Activated CD8-positive, alpha-beta T cell treated with anti-CD3 and anti-CD28 coated beads, Interleukin-2, amount 10 ng/mL, durations not matched to agents 7 days and 5 days (primary cell): ENCODE data around the gene CFAP92. TPM values are rescaled to one million over a fixed set of nuclear protein-coding genes. Genes with fewer than 3 reads are reported as not detected.

Experiments used
- ATAC-seq: fragments of 150-1000 bp; cut with Tn5 transposase; one replicate; pipeline ENCODE4 v1.10.0; 2021; ENCODE audit warnings: moderate library complexity
- CTCF ChIA-PET: fragments of 350-600 bp; sonication (Branson Sonifier 250); formaldehyde crosslinking; loops from one replicate; lab custom pipeline; 2021; ENCODE audit warnings: antibody characterized with exemption; lab: Charles Lee
- POLR2A ChIA-PET: fragments of 350-600 bp; sonication (Branson Sonifier 250); formaldehyde crosslinking; loops from one replicate; lab custom pipeline; 2021; ENCODE audit warnings: antibody characterized with exemption; lab: Charles Lee
- DNase-seq: peaks from one replicate; pipeline ENCODE4 v3.0.0-alpha.2; 2020
- H3K27ac Mint-ChIP-seq: one replicate; pipeline ENCODE4 v1.8.0; 2021; ENCODE audit warnings: mild to moderate bottlenecking, mixed read lengths
- H3K27me3 Mint-ChIP-seq: one replicate; pipeline ENCODE4 v1.8.0; 2021; ENCODE audit warnings: low read depth, mixed read lengths
- H3K36me3 Mint-ChIP-seq: one replicate; pipeline ENCODE4 v1.8.0; 2021; ENCODE audit warnings: low read depth, mixed read lengths
- H3K4me1 Mint-ChIP-seq: one replicate; pipeline ENCODE4 v1.8.0; 2021; ENCODE audit warnings: low read depth, mixed read lengths
- H3K4me3 Mint-ChIP-seq: one replicate; pipeline ENCODE4 v1.8.0; 2021; ENCODE audit warnings: mild to moderate bottlenecking, mixed read lengths
- H3K9me3 Mint-ChIP-seq: one replicate; pipeline ENCODE4 v1.8.0; 2022; ENCODE audit warnings: mixed read lengths; ENCODE audit not compliant: insufficient read depth
- total RNA-seq, 2 experiments: library from RNA; stranded (reverse); gene quantifications; one replicate each; pipeline ENCODE4 v1.2.3, GENCODE V29; 2021

Gene CFAP92
- total RNA-seq, 2 experiments from 2014 or later, result 0.18 to 0.26 TPM

- H3K27me3 Mint-ChIP-seq, result peaks cover 11% of the 10 kb centered on the region
- ChIA-PET CTCF (no interaction called here), POLR2A (no interaction called here)
- DNase-seq (no peak), ATAC-seq (no peak)
- H3K4me3 Mint-ChIP-seq, result no peak overlapping the region
- no peaks in the 10 kb centered on the region for H3K9me3 Mint-ChIP-seq
- no peaks in the 10 kb centered on the region for H3K36me3 Mint-ChIP-seq
- H3K27ac Mint-ChIP-seq, result no peak overlapping the region
- H3K4me1 Mint-ChIP-seq, result peaks cover 10% of the 10 kb centered on the region
These were observed 18.6 kb downstream of the CFAP92 start for GRCh38 chr3:128975276-128975675.

GRCh38 chr3:128973988-128974564 lies 19.8 kb downstream of the CFAP92 start:
- CTCF ChIA-PET, result interaction anchor here (1.1 to 5.7 kb wide), 2 partner anchors 42 to 52 kb away, joined by 3 to 115 read pairs; no protein-coding TSS in a partner anchor
- Mint-ChIP-seq H3K27ac (no peak overlapping the region), H3K4me1 (peaks cover 14% of the 10 kb centered on the region), H3K4me3 (no peak overlapping the region), H3K36me3 (no peaks in the 10 kb centered on the region), H3K27me3 (peaks cover 11% of the 10 kb centered on the region), H3K9me3 (no peaks in the 10 kb centered on the region)
- DNase-seq (no peak), ATAC-seq (no peak)
- POLR2A ChIA-PET, result interaction anchor here (0.7 kb wide), 1 partner anchor 18 kb away, joined by 3 read pairs; no protein-coding TSS in a partner anchor

GRCh38 chr3:128971421-128972100 lies 22.3 kb downstream of the CFAP92 start:
- POLR2A ChIA-PET, result interaction anchor here (0.6 to 2.1 kb wide), 5 partner anchors 45 to 345 kb away, joined by 3 to 12 read pairs (median 6); a partner anchor contains a TSS
- no peak for DNase-seq
- Mint-ChIP-seq H3K27me3 (peaks cover 9% of the 10 kb centered on the region), H3K36me3 (no peaks in the 10 kb centered on the region), H3K4me1 (peaks cover 14% of the 10 kb centered on the region), H3K9me3 (no peaks in the 10 kb centered on the region), H3K4me3 (no peak overlapping the region), H3K27ac (no peak overlapping the region)
- CTCF ChIA-PET, result interaction anchor here (0.8 to 5.7 kb wide), 44 partner anchors 10 to 412 kb away, joined by 3 to 115 read pairs (median 10); partner anchors contain the start of genes ACAD9, CFAP92, COPG1 and RAB43
- ATAC-seq, result no peak

GRCh38 chr3:128970740-128971047 lies 23.2 kb downstream of the CFAP92 start:
- peaks cover 14% of the 10 kb centered on the region for H3K4me1 Mint-ChIP-seq
- peaks cover 6% of the 10 kb centered on the region for H3K27me3 Mint-ChIP-seq
- POLR2A ChIA-PET, result interaction anchor here (0.6 to 2.1 kb wide), 11 partner anchors 46 to 346 kb away, joined by 3 to 12 read pairs (median 4); partner anchors contain the start of genes HMCES and RAB43
- H3K27ac Mint-ChIP-seq, result no peak overlapping the region
- ATAC-seq (peak; percentile 27), DNase-seq (peak; percentile 45)
- H3K4me3 Mint-ChIP-seq, result no peak overlapping the region
- H3K9me3 Mint-ChIP-seq, result no peaks in the 10 kb centered on the region
- CTCF ChIA-PET, result interaction anchor here (0.6 to 5.7 kb wide), 80 partner anchors 11 to 413 kb away, joined by 3 to 115 read pairs (median 6); partner anchors contain the start of genes ACAD9, CFAP92, COPG1 and RAB43
- no peaks in the 10 kb centered on the region for H3K36me3 Mint-ChIP-seq

- H3K4me1 Mint-ChIP-seq, result peaks cover 14% of the 10 kb centered on the region
- H3K36me3 Mint-ChIP-seq, result no peaks in the 10 kb centered on the region
- no peaks in the 10 kb centered on the region for H3K9me3 Mint-ChIP-seq
- no peak overlapping the region for H3K4me3 Mint-ChIP-seq
- ChIA-PET CTCF (interaction anchor here (0.5 to 5.7 kb wide), 91 partner anchors 11 to 462 kb away, joined by 3 to 115 read pairs (median 5); partner anchors contain the start of genes ACAD9, CFAP92, COPG1 and RAB43), POLR2A (interaction anchor here (0.7 to 2.1 kb wide), 12 partner anchors 46 to 346 kb away, joined by 3 to 12 read pairs (median 4); partner anchors contain the start of genes HMCES and RAB43)
- no peak overlapping the region for H3K27ac Mint-ChIP-seq
- peak; percentile 79 for DNase-seq
- ATAC-seq, result peak; percentile 73
- H3K27me3 Mint-ChIP-seq, result peaks cover 3% of the 10 kb centered on the region
These were observed 23.7 kb downstream of the CFAP92 start for GRCh38 chr3:128969993-128970739.

GRCh38 chr3:128967748-128968355 lies 26.0 kb downstream of the CFAP92 start:
- Mint-ChIP-seq H3K4me1 (peaks cover 14% of the 10 kb centered on the region), H3K27me3 (peaks cover 4% of the 10 kb centered on the region), H3K4me3 (no peak overlapping the region), H3K9me3 (no peaks in the 10 kb centered on the region), H3K27ac (no peak overlapping the region), H3K36me3 (no peaks in the 10 kb centered on the region)
- DNase-seq (no peak), ATAC-seq (no peak)
- POLR2A ChIA-PET, result interaction anchor here (0.6 kb wide), 1 partner anchor 140 kb away, joined by 3 read pairs; no protein-coding TSS in a partner anchor
- CTCF ChIA-PET, result interaction anchor here (0.8 to 4.2 kb wide), 3 partner anchors 49 to 195 kb away, joined by 3 to 41 read pairs (median 5); no protein-coding TSS in a partner anchor

GRCh38 chr3:128965818-128966217 lies 28.1 kb downstream of the CFAP92 start:
- Mint-ChIP-seq H3K4me3 (no peak overlapping the region), H3K27ac (no peak overlapping the region), H3K4me1 (peaks cover 10% of the 10 kb centered on the region), H3K36me3 (no peaks in the 10 kb centered on the region), H3K27me3 (peaks cover 5% of the 10 kb centered on the region), H3K9me3 (no peaks in the 10 kb centered on the region)
- CTCF ChIA-PET, result no interaction called here
- POLR2A ChIA-PET, result no interaction called here
- ATAC-seq (no peak), DNase-seq (no peak)

GRCh38 chr3:128965280-128965679 lies 28.6 kb downstream of the CFAP92 start:
- ChIA-PET CTCF (no interaction called here), POLR2A (no interaction called here)
- Mint-ChIP-seq H3K36me3 (no peaks in the 10 kb centered on the region), H3K4me3 (no peak overlapping the region), H3K4me1 (peaks cover 4% of the 10 kb centered on the region), H3K27me3 (peaks cover 7% of the 10 kb centered on the region), H3K9me3 (no peaks in the 10 kb centered on the region), H3K27ac (no peak overlapping the region)
- no peak for ATAC-seq
- DNase-seq, result no peak

- no peak for DNase-seq
- no peaks in the 10 kb centered on the region for H3K4me1 Mint-ChIP-seq
- CTCF ChIA-PET, result no interaction called here
- no peak overlapping the region for H3K27ac Mint-ChIP-seq
- H3K9me3 Mint-ChIP-seq, result no peaks in the 10 kb centered on the region
- POLR2A ChIA-PET, result no interaction called here
- peaks cover 9% of the 10 kb centered on the region for H3K27me3 Mint-ChIP-seq
- peaks cover 1% of the 10 kb centered on the region for H3K36me3 Mint-ChIP-seq
- H3K4me3 Mint-ChIP-seq, result no peak overlapping the region
- no peak for ATAC-seq
These were observed 37.4 kb downstream of the CFAP92 start for GRCh38 chr3:128956440-128956839.

GRCh38 chr3:128950223-128950938 lies 43.5 kb downstream of the CFAP92 start:
- CTCF ChIA-PET, result interaction anchor here (1.3 to 3.2 kb wide), 3 partner anchors 20 to 75 kb away, joined by 3 to 19 read pairs (median 4); no protein-coding TSS in a partner anchor
- H3K27ac Mint-ChIP-seq, result no peak overlapping the region
- DNase-seq, result peak; percentile 37
- peaks cover 1% of the 10 kb centered on the region for H3K36me3 Mint-ChIP-seq
- ATAC-seq, result no peak
- H3K27me3 Mint-ChIP-seq, result peaks cover 3% of the 10 kb centered on the region
- H3K4me3 Mint-ChIP-seq, result no peak overlapping the region
- no peaks in the 10 kb centered on the region for H3K4me1 Mint-ChIP-seq
- POLR2A ChIA-PET, result no interaction called here
- H3K9me3 Mint-ChIP-seq, result no peaks in the 10 kb centered on the region
